Measurements from ENCODE around the gene CTNNBL1. TPM values are rescaled to one million over a fixed set of nuclear protein-coding genes. Genes with fewer than 3 reads are reported as not detected.

The CTNNBL1 gene
- total RNA-seq, 1 experiment from 2014 or later, result 55.4 TPM

- no peak for DNase-seq (ENCODE audit: low read depth, low spot score)
- peaks cover 3 to 4% of the 10 kb centered on the region in 2 experiments; a peak in 1 of 4 replicates for H3K36me3 ChIP-seq (ENCODE audit: control insufficient read depth in 1 of 2, insufficient read depth in 2 of 2, low read length in 2 of 2)
- H3K27me3 ChIP-seq (ENCODE audit: insufficient read depth, low read length), result no peaks in the 10 kb centered on the region
- no peak overlapping the region for H3K27ac ChIP-seq (ENCODE audit: low read depth, low read length)
- no peaks in the 10 kb centered on the region for H3K79me2 ChIP-seq (ENCODE audit: insufficient read depth, low read length)
- ChIA-PET CTCF (no interaction called here), RAD21 (ENCODE audit: low non-redundant PET in 1 of 2, low total read pairs in 2 of 2, uncharacterized antibody in 2 of 2, unreplicated experiment in 2 of 2) (no interaction called here), POLR2A (no interaction called here)
- TF ChIP-seq SP1 (IDR thresholded peaks at IDR 0.05; ENCODE audit: low read depth), result no peak
- TF ChIP-seq FOSL1 (IDR thresholded peaks at IDR 0.05; ENCODE audit: low read depth), result no peak
- TF ChIP-seq ATF3 (IDR thresholded peaks at IDR 0.05), result no peak
- no peak for TF ChIP-seq POLR2A (IDR thresholded peaks at IDR 0.05; ENCODE audit: borderline replicate concordance, extremely low read depth, insufficient read depth, insufficient read length)
- TF ChIP-seq EGR1 (IDR thresholded peaks at IDR 0.05; ENCODE audit: low read depth), result no peak
- TF ChIP-seq CTCF (IDR thresholded peaks at IDR 0.05 in 2 of 3, conservative IDR thresholded peaks at IDR 0.05 in 1 of 3; ENCODE audit: borderline replicate concordance in 1 of 3, insufficient read depth in 1 of 3, low read depth in 2 of 3, low read length in 2 of 3), result no peak
- no peak for TF ChIP-seq EZH2 (IDR thresholded peaks at IDR 0.05)
- TF ChIP-seq YY1 (IDR thresholded peaks at IDR 0.05; ENCODE audit: extremely low read depth, insufficient replicate concordance, low read depth, low read length), result no peak
- no peak for TF ChIP-seq CEBPB (IDR thresholded peaks at IDR 0.05; ENCODE audit: low read depth)
- TF ChIP-seq RAD21 (IDR thresholded peaks at IDR 0.05; ENCODE audit: low read depth), result no peak
- TF ChIP-seq TCF7L2 (IDR thresholded peaks at IDR 0.05; ENCODE audit: borderline replicate concordance, extremely low read depth, insufficient read depth, insufficient read length), result no peak
- TF ChIP-seq SIN3A (IDR thresholded peaks at IDR 0.05; ENCODE audit: low read depth), result no peak
- no peak for TF ChIP-seq EZH2phosphoT487 (IDR thresholded peaks at IDR 0.05; ENCODE audit: borderline replicate concordance)
- no peak for TF ChIP-seq ZBTB33 (IDR thresholded peaks at IDR 0.05; ENCODE audit: extremely low read depth, insufficient replicate concordance, low read length)
- H3K4me3 ChIP-seq (replicated peaks in 1 of 2; ENCODE audit: low read depth in 1 of 2, low read length in 2 of 2), result no peak overlapping the region
- intact Hi-C loops (cut with micrococcal nuclease), result no loop called here
- H3K9me2 ChIP-seq (ENCODE audit: insufficient read depth), result no peaks in the 10 kb centered on the region
- H4K20me1 ChIP-seq (ENCODE audit: insufficient read depth), result no peaks in the 10 kb centered on the region
- H3K9me3 ChIP-seq (ENCODE audit: control insufficient read depth in 1 of 2, insufficient read depth in 1 of 2, low read depth in 1 of 2, low read length in 2 of 2), result no peaks in the 10 kb centered on the region
- no peaks in the 10 kb centered on the region for H3K4me1 ChIP-seq (ENCODE audit: control insufficient read depth in 1 of 2, insufficient read depth in 2 of 2, low read length in 2 of 2)
- H3K9ac ChIP-seq (ENCODE audit: low read length), result no peak overlapping the region
- no TSS peak for BruUV-seq (replicated peaks)
- H3K4me2 ChIP-seq (ENCODE audit: low read length), result no peak overlapping the region
- no peak for ATAC-seq
- H2AFZ ChIP-seq (ENCODE audit: low read depth, low read length, poor library complexity, severe bottlenecking), result no peak overlapping the region
Observed at GRCh38 chr20:37775200-37775599, 81.4 kb downstream of the CTNNBL1 start.

Data from HCT116 (cell line).